ENCODE measurements around the gene PIGR.

PIGR gene

GRCh38 chr1:206962272-206962671 is 16.0 kb upstream of the PIGR start:
- DNase-seq (ENCODE audit: insufficient read length, low spot score) (no peak), FAIRE-seq (no peak)

GRCh38 chr1:206961668-206962067 is 15.4 kb upstream of the PIGR start:
- TF ChIP-seq SPI1 (IDR thresholded peaks at IDR 0.05; ENCODE audit: low read depth, low read length) (no peak), PAX5 (IDR thresholded peaks at IDR 0.05; ENCODE audit: insufficient read depth, low read length, severe bottlenecking) (no peak), POLR2A (IDR thresholded peaks at IDR 0.05; ENCODE audit: low read depth, low read length) (no peak), POU2F2 (IDR thresholded peaks at IDR 0.05; ENCODE audit: low read depth, low read length) (no peak), TAF1 (IDR thresholded peaks at IDR 0.05; ENCODE audit: low read depth, low read length) (no peak), POLR2AphosphoS5 (IDR thresholded peaks at IDR 0.05; ENCODE audit: low read depth, low read length) (no peak)
- DNase-seq (ENCODE audit: insufficient read length, low spot score) = no peak
- FAIRE-seq = no peak

More at GRCh38 chr1:206962272-206962671, 16.0 kb upstream of the PIGR start:
- TF ChIP-seq PAX5 (IDR thresholded peaks at IDR 0.05; ENCODE audit: insufficient read depth, low read length, severe bottlenecking) (no peak), SPI1 (IDR thresholded peaks at IDR 0.05; ENCODE audit: low read depth, low read length) (peak; percentile 60)

- DNase-seq (ENCODE audit: insufficient read length, low spot score) = no peak
- FAIRE-seq = no peak
- TF ChIP-seq POLR2A (IDR thresholded peaks at IDR 0.05; ENCODE audit: low read depth, low read length) = no peak
- no peak for TF ChIP-seq PAX5 (IDR thresholded peaks at IDR 0.05; ENCODE audit: insufficient read depth, low read length, severe bottlenecking)
- no peak for TF ChIP-seq SPI1 (IDR thresholded peaks at IDR 0.05; ENCODE audit: low read depth, low read length)
- no peak for TF ChIP-seq POU2F2 (IDR thresholded peaks at IDR 0.05; ENCODE audit: low read depth, low read length)
Measured at GRCh38 chr1:206960676-206961386, 14.6 kb upstream of the PIGR start.

GRCh38 chr1:206958144-206958543 is 11.9 kb upstream of the PIGR start:
- FAIRE-seq (no peak), DNase-seq (ENCODE audit: insufficient read length, low spot score) (no peak)
- no peak for TF ChIP-seq SPI1 (IDR thresholded peaks at IDR 0.05; ENCODE audit: low read depth, low read length)

- TF ChIP-seq PAX5 (IDR thresholded peaks at IDR 0.05; ENCODE audit: insufficient read depth, low read length, severe bottlenecking) = no peak
- no peak for TF ChIP-seq SPI1 (IDR thresholded peaks at IDR 0.05; ENCODE audit: low read depth, low read length)
- no peak for TF ChIP-seq POLR2AphosphoS5 (IDR thresholded peaks at IDR 0.05; ENCODE audit: low read depth, low read length)
- no peak for TF ChIP-seq POLR2A (IDR thresholded peaks at IDR 0.05; ENCODE audit: low read depth, low read length)
- no peak for TF ChIP-seq POU2F2 (IDR thresholded peaks at IDR 0.05; ENCODE audit: low read depth, low read length)
- TF ChIP-seq TAF1 (IDR thresholded peaks at IDR 0.05; ENCODE audit: low read depth, low read length) = no peak
- FAIRE-seq (no peak), DNase-seq (ENCODE audit: insufficient read length, low spot score) (no peak)
Measured at GRCh38 chr1:206957639-206958038, 11.4 kb upstream of the PIGR start.

- TF ChIP-seq POU2F2 (IDR thresholded peaks at IDR 0.05; ENCODE audit: low read depth, low read length) = peak; percentile 73; the same call in 1 of the 2 replicates
- no peak for TF ChIP-seq SPI1 (IDR thresholded peaks at IDR 0.05; ENCODE audit: low read depth, low read length)
- no peak for DNase-seq (ENCODE audit: insufficient read length, low spot score)
- FAIRE-seq = peak; percentile 58
Measured at GRCh38 chr1:206955476-206956451, 9.5 kb upstream of the PIGR start.

- FAIRE-seq = peak; percentile 88
- TF ChIP-seq TAF1 (IDR thresholded peaks at IDR 0.05; ENCODE audit: low read depth, low read length) = 0 out of 2 replicates have a peak, but pooled peaks have one; percentile 25
- TF ChIP-seq POLR2AphosphoS5 (IDR thresholded peaks at IDR 0.05; ENCODE audit: low read depth, low read length) = no peak
- TF ChIP-seq SPI1 (IDR thresholded peaks at IDR 0.05; ENCODE audit: low read depth, low read length) = no peak
- TF ChIP-seq POU2F2 (IDR thresholded peaks at IDR 0.05; ENCODE audit: low read depth, low read length) = peak; percentile 28; the same call in 1 of the 2 replicates
- no peak for DNase-seq (ENCODE audit: insufficient read length, low spot score)
Measured at GRCh38 chr1:206954459-206955342, 8.4 kb upstream of the PIGR start.

GRCh38 chr1:206953626-206954025 is 7.4 kb upstream of the PIGR start:
- no peak for DNase-seq (ENCODE audit: insufficient read length, low spot score)
- no peak for FAIRE-seq
- TF ChIP-seq SPI1 (IDR thresholded peaks at IDR 0.05; ENCODE audit: low read depth, low read length) (no peak), POLR2A (IDR thresholded peaks at IDR 0.05; ENCODE audit: low read depth, low read length) (no peak), TAF1 (IDR thresholded peaks at IDR 0.05; ENCODE audit: low read depth, low read length) (no peak), PAX5 (IDR thresholded peaks at IDR 0.05; ENCODE audit: insufficient read depth, low read length, severe bottlenecking) (no peak), POU2F2 (IDR thresholded peaks at IDR 0.05; ENCODE audit: low read depth, low read length) (no peak), POLR2AphosphoS5 (IDR thresholded peaks at IDR 0.05; ENCODE audit: low read depth, low read length) (no peak)

GRCh38 chr1:206953126-206953525 is 6.9 kb upstream of the PIGR start:
- TF ChIP-seq PAX5 (IDR thresholded peaks at IDR 0.05; ENCODE audit: insufficient read depth, low read length, severe bottlenecking) = no peak
- no peak for TF ChIP-seq POLR2AphosphoS5 (IDR thresholded peaks at IDR 0.05; ENCODE audit: low read depth, low read length)
- no peak for TF ChIP-seq POLR2A (IDR thresholded peaks at IDR 0.05; ENCODE audit: low read depth, low read length)
- no peak for TF ChIP-seq TAF1 (IDR thresholded peaks at IDR 0.05; ENCODE audit: low read depth, low read length)
- TF ChIP-seq SPI1 (IDR thresholded peaks at IDR 0.05; ENCODE audit: low read depth, low read length) = no peak
- TF ChIP-seq POU2F2 (IDR thresholded peaks at IDR 0.05; ENCODE audit: low read depth, low read length) = no peak
- FAIRE-seq (no peak), DNase-seq (ENCODE audit: insufficient read length, low spot score) (no peak)

Measured in GM12891 (cell line).